Activated CD4-positive, alpha-beta T cell treated with anti-CD3 and anti-CD28 coated beads for 1 hour (primary cell): ENCODE data around the gene TBX18.

Source experiments
- DNase-seq: peaks from one replicate; pipeline ENCODE4 v3.0.0-alpha.2; 2020

TBX18 gene

DNA sequence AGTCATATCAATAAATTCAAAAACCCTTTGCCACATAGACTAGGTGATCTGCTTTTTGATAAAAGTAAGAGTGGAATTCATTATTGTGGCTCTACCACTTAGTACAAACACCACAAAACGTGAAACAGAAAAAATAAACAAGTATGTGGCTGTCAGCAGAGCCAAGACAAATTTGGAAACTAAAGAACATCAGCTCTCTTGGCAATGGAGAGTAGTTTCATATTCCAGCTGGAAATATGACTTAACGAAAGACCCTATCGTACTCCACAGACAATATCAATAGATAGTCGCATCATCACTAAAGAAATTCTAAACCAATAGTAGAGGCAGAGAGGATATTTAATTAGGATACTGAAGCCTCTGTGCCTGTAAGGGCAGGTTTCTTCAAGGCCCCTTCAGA is 20.8 kb downstream of the TBX18 start:
- no peak for DNase-seq

DNA sequence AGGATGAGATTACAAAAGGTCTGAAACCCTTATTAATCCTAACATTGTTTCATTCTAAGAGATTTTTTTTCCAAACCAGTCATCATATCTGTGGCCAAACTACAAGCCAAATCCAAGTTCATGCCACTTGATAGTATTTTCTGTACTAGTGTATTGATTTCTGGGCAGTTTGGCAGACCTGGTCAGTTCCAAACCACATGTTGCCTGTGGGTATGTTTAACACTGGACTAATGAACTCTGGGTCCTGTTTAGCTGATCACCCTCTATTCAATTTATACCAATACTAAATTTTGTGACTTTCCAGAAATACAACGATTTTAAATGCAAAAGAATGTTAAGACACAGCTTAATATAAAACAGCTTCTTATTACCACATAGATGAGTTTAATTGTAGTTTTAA is 24.0 kb downstream of the TBX18 start:
- no peak for DNase-seq

DNA sequence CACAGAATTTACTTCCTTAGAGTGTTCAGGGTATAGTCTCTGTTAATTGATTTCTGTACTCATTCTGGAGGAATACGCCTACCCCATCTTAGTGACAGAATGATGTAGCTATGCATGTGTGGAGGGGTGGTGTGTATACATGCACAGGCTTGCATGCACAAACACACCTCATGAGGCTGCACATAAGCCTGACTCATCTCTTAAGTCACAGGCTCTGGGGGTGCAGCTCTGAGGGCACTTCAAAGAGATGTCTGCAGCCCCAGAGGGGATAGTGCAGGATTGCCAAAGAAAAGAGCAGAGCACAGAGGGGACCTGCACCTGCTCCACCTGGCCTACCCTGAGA is 24.6 kb downstream of the TBX18 start:
- DNase-seq, result no peak

DNA sequence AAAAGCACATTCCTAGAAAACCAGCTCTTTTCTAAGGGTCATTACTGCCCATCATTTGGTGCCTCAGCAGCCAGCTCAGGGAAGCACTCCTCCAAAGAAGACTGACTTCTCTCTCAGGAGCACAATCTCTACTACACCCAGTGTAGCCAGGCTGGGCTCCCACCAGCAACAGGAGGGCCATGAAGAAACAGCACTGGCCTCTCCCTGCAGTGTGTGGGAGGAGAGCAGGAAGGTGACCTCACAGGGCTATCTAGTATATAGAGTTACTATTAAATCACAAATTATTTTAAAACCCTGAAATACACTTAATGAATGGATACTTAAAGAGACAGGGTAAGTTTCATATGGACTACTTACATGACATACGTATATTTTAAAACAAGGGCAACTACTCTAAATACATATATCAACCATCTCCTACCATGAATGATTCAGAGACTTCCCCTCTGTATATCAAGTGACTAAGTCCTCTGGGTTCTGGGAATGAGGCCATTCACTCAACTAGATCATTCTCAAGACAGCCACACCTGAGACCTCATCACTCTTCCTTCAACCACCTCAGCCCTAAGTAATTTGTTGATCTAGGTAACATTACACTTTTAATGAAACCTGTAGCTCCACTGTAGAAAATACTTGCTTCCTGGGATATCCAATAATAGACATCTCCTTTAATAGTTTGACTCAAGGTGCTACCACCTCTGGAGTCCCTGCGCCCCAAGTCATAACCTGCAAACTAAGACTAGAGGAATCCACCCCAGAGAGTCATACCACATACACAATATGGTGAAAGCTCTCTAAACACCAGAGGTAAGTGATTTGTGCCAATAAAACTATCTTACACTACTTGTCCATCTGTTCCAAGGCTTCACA is 25.2 kb downstream of the TBX18 start:
- DNase-seq, result no peak

DNA sequence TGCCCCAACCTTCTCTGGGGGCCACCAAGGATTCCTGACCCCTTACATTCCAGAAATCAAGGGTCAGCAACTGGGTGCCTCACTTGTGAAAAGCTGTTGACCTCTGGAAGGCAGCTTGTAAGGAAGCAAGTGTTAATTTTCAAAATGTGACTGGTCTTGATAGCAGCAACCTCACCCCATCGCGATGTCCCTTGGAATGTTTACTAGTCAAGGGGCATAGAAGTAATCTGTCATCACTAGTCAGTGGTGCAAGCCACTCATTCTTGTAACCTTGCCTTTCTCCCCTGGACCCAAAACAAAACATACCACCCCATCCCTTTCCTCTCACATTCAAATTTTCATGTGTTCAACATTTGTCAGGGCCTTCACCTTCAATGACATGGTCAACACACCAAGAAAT is 30.5 kb downstream of the TBX18 start:
- DNase-seq, result no peak

DNA sequence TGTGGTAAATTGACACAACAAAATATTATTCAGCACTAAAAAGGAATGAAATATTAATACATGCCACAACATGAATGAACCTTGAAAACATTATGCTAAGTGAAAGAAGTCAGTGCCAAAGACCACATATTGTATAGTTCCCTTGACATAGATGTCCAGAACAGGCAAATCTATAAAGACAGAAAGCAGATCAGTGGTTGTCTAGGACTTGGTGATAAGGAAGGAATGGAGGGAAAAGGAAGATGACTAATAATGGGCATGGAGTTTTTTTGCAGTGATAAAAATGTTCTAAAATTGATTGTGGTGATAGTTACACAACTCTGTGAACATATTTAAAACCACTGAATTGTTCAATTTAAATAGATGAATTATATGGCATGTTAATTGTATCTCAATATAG is 32.5 kb downstream of the TBX18 start:
- no peak for DNase-seq

DNA sequence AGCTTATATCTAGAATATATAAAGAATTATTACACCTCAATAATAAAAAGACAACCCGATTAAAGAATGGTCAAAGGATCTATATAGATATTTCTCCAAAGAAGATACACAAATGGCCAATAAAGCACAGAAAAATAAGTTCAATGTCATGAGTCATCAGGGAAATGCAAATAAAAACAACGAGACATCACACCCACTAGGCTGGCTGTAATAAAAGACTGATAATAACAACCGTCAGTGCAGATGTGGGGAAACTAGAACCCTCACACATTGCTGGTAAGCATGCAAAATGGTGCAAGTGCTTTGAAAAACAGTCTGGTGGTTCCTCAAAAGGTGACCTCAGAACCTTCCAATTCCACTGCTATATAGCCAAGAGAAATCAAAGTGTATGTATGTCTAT is 33.0 kb downstream of the TBX18 start:
- no peak for DNase-seq

DNA sequence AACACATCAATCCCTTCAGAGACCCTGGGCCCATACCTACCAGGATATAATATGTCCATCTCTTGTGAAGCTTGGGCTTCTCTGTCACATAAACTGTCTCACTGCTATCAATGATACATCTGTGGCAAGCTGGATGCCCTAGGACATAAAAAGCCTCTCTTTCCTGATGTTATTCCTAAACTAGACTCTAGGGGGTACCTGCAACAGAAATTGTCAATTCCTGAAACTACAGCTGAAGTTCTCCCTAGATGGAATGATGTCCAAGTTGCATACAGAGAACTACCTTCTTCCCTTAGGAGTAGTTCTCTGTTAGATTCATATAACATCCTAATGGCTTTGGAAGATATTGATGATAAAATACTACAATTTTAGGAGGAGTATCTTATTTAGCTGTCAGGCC is 35.8 kb downstream of the TBX18 start:
- no peak for DNase-seq

DNA sequence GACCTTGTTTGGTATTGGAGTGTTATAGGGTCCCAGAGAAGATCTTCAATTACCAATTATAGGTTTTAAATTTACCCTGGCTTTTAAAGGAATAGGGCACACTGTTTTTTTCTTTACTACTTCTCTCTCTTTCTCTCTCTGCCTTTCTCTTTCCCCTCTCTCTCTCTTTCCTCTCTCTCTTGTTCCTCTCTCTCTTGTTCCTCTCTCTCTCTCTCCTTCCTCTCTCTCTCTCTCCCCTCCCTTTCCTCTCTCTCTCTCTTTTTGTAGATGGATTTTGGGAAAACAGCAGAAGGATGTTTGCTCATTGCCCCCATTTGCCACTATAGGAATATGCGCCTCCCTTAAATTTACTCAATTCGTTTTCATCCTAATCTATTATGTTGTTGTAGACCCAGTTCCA is 45.2 kb downstream of the TBX18 start:
- no peak for DNase-seq

DNA sequence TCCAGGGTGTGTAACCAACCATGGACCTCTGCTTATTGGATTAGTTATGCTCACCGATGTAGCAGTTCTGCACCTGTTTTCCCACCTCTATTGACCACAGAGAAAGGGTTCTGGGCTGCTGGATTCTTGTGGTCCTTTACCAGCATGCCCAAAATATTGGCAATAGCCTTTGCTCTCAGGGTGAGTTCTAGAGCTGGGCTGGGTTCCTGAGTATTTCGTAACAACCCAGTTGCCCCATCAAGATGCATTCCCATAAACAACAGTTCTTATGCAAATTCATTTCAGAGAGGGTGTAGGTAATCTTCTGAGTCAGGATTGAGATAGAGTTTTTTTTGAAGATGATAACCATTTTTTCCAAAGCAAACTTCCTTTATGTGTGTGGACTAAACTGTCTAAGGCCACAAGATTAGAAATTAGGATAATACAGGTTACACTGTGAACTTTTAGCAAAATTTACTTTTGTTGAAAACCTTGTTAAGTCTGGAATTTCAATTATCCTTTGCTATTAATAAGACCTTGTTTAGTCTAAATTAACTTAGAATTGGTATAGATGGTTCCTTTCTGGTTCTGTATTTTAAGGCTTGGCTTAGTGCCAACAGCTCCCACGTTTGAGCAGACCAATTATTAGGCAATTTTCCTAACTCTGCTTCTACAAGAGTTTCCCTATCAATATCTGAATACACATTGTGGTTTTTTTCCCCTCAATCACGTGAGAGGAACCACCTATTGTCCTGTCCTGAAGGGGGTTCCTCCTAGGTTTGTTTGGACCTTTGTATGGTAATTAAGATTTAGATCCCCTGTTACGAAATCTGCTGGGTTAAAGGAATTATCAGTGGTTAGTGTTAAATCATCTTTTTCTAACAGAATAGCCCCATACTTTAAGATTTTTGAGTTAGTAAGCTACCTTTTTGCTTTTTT is 46.1 kb downstream of the TBX18 start:
- no peak for DNase-seq

DNA sequence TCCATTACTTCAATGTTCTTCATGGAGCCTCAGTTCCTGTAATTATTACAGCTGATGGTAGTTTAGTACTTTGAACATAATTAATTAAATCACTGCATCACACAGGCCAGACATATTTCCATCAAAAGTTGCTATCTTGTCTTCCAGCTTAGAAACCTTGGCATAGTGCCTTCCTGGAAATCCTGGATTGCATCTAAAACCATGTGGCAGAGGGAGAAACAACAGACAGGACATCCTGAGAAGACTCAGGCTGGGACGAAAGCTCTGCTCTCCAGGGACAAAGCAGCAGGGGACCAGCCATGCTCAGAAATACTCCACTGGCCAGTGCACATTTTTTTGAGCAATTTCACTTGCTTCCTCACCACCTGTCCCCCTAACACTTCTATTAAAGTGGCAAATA is 55.3 kb downstream of the TBX18 start:
- DNase-seq, result no peak

DNA sequence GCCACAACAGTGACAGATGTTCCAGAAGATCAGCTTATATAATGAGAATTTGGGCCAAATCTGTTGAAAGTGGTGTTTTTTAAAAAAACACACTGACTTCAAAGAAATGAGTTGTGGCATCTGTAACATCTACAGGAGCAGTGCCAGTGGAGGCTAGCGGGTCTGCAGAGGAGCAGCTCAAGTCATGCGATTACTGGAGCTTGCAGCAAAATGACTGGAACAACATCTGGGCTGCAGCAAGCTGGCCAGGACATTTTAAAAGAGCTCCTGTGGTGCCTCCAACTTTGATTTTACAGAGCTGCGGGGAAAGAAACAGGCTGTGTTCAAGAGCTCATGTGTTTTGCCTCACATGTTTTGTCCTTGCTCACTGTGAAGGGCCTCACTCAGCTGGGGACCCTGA is 57.2 kb downstream of the TBX18 start:
- DNase-seq, result no peak

DNA sequence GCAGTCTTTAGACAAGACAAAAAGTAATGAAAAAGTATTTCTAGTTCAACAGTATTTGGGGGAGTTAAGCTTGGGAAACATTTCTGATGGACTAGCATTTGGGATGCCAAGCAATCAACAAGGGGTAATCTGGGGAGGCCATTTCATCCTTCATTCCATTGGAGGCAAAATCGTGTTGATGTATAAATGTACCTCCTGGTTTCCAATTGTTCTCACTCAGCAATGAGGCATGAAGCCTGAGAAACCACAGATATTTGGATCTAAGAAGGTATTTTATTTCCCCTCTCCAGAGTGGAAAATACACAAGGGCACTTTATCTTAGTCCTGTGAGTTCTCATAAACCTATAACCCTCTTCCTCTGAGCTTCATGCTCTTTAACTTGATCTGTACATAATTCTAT is 68.2 kb downstream of the TBX18 start:
- DNase-seq, result no peak

DNA sequence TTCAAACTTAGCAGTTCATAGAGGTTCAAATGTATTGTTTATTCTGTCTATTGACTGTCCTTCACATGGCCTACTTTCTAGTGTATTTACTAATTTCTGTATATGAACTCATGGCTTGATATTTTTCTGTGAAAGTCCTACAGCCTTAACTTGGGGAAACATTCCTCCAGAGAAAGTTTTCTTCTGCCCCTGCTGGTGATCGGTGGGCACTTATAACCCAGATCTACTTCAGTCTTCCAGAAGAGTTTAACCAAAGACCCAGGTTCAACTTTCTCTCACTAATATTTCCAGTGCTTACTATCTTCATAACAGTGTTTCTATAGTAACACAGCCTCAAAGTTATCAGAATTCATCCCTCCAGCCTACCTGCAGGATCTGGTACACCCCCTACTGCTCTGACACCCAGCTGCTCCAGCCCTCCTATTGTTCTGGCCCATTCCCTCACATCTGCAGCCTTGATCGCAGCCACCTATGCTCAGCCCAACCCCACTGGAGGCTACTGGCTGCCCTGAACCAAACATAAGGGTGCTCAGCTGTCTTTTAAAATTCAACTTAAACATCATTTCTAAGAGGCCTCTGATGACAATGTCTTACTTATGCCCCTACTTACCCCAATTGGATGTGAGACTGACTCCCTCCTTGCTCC is 72.3 kb downstream of the TBX18 start:
- DNase-seq, result no peak

DNA sequence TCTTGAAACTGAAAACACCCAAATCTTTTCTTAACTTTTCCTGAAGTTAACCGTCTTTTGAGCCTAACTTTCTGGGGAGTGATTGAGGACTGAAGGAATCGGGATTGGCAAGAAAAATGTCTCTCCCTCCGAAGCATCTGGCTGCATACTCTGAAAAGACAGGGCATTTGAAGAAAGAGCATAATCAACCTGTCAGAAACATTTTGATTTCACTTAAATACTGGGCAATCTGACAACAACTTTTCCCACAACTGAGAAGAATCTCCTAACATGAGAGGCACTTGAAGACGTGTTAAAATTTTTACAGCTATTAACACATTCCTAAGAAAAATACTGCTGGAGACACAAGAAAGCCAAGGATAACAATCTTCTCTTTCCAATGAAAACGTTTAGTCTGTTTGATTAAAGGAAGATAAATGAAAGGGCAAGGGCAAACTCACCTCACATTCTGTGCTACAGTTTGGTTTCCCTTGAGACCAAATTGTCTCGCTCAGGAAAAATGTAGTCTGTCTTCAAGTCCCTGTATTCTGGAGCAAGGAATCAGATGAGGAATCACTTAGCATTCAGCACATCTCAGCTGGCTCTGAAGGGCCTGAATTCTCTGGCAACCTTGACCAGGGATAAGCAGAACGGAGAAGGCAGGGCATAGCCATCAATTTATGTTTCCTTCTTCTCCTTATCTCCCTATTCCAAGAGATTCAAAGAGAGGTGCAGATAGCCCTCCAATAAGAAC is 76.1 kb downstream of the TBX18 start:
- DNase-seq, result no peak

DNA sequence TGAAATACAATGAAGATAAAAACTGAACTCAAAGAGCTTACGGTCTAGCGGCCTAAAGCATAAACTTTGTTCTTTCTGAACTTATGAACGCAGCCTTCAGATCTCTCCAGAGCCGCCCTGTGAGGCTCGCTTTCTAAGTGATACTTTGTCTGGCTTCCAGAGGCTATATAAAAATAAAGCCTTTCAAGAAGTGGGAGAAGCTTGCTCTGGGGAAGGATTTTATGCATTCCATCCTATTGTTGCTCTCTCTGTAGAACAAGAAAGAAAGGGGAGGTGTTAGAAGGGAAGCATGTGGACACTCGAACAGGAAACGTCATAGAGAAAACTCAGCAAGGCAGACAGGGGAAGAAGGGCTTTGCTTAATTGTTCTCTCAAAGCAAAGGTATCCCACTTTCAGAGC is 77.0 kb downstream of the TBX18 start:
- DNase-seq, result no peak

DNA sequence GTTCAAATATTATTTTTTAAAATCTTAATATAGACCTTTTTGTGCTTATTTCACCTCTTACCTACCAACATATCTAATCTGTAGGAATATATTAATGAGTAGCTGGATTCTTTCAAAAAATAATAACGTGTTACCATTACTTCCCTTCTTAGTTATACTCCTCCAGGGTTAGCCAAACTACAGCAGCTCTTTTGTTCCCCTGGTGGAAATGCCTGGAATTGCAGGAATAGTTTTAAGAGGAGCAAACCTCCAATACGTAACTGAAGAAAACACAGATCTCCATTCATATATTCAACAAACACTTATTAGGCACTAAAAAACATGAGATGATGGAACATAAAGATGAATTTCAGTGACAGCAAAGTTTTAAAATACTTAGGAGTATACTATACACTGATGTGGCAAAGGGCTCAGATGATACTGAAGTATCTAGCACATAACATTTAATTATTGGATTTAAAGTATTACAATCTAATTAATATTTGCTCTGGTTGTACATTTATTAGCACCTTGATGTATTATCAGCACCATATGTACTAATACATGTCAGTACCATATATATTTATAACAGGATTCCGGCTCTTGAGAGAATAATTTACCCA is 78.3 kb downstream of the TBX18 start:
- no peak for DNase-seq

DNA sequence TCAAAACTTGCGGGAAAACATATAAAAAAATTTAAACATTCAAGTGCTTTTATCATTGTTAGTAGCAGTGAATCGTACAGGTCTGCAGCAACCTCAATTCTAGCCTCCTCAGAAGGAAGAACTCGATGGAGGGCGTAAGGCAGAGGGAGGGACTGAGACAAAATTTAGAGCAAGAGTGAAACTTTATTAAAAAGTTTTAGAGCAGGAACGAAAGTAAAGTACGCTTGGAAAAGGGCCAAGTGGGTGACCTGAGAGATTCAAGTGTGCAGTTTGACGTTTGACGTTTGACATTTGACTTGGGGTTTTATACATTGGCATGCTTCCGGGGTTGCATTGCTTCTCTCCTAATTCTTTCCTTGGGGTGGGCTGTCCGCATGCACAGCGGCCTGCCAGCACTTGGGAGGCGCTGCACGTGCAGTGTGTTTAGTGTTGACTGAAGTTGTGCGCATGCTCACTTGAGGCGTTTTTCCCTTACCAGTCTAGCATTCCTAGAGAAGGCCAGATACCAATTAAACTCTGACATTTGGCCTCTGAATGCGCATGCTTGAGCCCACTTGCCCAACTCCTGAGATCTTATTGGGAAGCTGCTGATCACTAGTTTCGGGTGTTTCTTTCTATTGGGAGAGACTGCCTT is 82.6 kb downstream of the TBX18 start:
- no peak for DNase-seq

DNA sequence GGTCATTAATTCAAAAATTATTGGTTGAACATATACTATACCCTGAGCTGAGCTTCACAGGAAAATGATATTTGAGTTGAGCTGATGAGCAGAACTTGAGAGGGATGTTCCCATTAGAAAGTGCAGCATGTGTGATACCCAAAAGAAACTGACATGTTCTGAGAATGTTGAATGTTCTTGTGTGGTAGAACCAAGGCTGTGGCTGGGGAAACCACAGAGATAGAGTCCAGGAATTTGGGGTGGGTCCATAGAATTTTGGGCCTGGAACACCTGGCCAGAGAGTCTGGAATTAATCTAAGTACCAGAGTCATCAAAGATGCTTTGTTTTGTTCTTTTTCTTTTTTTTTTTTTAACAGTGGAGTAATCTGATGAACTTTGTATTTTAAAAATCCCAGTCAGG is 88.7 kb downstream of the TBX18 start:
- no peak for DNase-seq

DNA sequence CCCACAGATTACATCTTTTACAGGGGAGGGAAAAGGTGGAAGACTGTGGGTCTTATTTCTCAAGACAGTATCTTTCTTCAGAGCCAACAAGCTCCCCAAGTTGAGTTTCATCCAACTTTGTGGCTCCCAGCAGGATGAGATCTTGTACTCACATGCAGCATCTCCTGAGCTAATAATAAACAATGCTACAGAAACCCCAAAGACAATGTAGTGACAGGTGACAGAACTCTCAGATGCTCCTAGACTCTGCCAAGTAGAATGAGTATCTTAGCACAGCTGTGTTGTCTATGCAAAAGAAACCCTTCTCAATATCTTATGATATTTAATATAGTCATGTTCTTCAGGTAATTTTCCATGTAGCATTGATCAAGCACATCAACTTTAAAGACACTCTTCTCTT is 90.0 kb downstream of the TBX18 start:
- DNase-seq, result no peak

DNA sequence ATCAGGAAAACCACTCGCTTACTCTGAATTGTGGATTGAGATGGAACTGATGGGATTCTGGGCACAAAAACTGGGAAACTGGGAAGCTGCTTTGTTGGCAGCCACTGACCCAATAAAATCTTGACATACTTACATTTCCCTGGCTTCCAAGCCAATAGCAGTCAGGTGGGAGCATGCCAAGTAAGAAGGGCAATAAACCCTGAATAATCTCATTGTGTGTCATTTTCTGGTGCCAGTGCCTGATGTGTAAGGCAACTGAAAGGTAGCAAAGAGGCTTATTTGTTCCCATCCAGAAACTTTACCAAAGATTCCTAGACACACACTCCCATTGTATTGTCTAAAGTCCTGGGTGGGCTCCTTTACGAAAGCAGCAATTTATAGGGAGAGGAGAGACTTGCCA is 93.2 kb downstream of the TBX18 start:
- DNase-seq, result no peak

DNA sequence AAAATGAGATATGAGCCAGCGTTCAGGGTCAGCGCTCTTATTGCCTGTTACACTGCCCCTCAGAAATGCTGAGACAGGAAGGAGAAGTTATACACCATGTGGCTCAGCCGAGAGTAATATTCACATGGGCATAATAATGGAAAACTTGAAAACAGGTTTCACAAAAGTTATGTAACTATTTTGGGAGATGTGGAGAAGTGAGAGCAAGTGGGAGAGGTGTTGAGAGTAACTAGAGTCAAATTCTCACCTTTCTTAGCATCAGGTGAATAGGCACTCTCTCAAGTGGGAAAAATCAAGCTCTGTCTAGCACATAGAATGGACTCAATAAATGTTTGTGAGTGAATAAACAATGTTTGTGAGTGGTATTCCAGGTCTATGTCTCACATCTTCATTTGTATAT is 94.5 kb downstream of the TBX18 start:
- no peak for DNase-seq
